T-helper 9 cell (primary cell): Measurements from ENCODE around the gene DLGAP3.

Source experiments
- DNase-seq: peaks from one replicate; pipeline ENCODE4 v3.0.0-alpha.2; 2020

The DLGAP3 gene

GRCh38 chr1:34900775-34901502 is 28.5 kb downstream of the DLGAP3 start:
- no peak for DNase-seq

- DNase-seq, result no peak
Observed at GRCh38 chr1:34899906-34900305, 29.5 kb downstream of the DLGAP3 start.

- no peak for DNase-seq
Observed at GRCh38 chr1:34899471-34899870, 30.0 kb downstream of the DLGAP3 start.

GRCh38 chr1:34898330-34898761 is 31.1 kb downstream of the DLGAP3 start:
- no peak for DNase-seq

- DNase-seq, result no peak
Observed at GRCh38 chr1:34896612-34897011, 32.8 kb downstream of the DLGAP3 start.

- DNase-seq, result no peak
Observed at GRCh38 chr1:34889705-34890104, 39.7 kb downstream of the DLGAP3 start.

GRCh38 chr1:34887593-34887992 is 41.9 kb downstream of the DLGAP3 start:
- no peak for DNase-seq

GRCh38 chr1:34885405-34886247 is 43.8 kb downstream of the DLGAP3 start:
- DNase-seq, result peak; percentile 37

GRCh38 chr1:34884961-34885360 is 44.5 kb downstream of the DLGAP3 start:
- no peak for DNase-seq

GRCh38 chr1:34884536-34884935 is 44.9 kb downstream of the DLGAP3 start:
- no peak for DNase-seq

- no peak for DNase-seq
Observed at GRCh38 chr1:34879230-34879629, 50.2 kb downstream of the DLGAP3 start.

- no peak for DNase-seq
Observed at GRCh38 chr1:34876406-34876805, 53.0 kb downstream of the DLGAP3 start.

- DNase-seq, result no peak
Observed at GRCh38 chr1:34874296-34874952, 55.0 kb downstream of the DLGAP3 start.

- DNase-seq, result no peak
Observed at GRCh38 chr1:34872133-34872503, 57.3 kb downstream of the DLGAP3 start.

GRCh38 chr1:34871443-34872132 is 57.9 kb downstream of the DLGAP3 start:
- DNase-seq, result no peak

- DNase-seq, result no peak
Observed at GRCh38 chr1:34870395-34870794, 59.1 kb downstream of the DLGAP3 start.

- no peak for DNase-seq
Observed at GRCh38 chr1:34869760-34870159, 59.7 kb downstream of the DLGAP3 start.

- no peak for DNase-seq
Observed at GRCh38 chr1:34868230-34869049, 61.0 kb downstream of the DLGAP3 start.

- no peak for DNase-seq
Observed at GRCh38 chr1:34867415-34867814, 62.0 kb downstream of the DLGAP3 start.

GRCh38 chr1:34866762-34867109 is 62.7 kb downstream of the DLGAP3 start:
- no peak for DNase-seq

- DNase-seq, result peak; percentile 95
Observed at GRCh38 chr1:34865981-34866761, 63.3 kb downstream of the DLGAP3 start.
